ENCODE data around the gene FN1.
"Not testable (repeated sequence)": the region's sequence is repeated elsewhere in the genome, so short reads cannot be mapped to it uniquely, and the experiment has no call there.

Gene FN1

DNA sequence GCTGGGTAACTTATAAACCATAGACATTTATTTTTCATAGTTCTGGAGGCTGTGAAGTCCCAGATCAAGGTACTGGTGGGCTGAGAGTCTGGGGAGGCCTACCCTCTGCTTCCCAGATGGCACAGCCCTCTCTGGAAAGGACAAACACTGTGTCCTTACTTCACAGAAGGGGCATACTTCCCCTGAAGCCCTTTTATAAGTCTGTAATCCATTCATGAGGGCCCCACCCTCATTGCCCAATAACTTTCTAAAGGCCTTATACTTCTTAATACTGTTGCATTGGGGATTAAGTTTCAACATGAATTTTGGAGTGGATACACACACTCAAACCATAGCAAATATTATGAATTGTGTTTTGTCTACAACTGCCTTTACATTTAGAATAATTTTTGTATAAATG is 88.0 kb downstream of the FN1 start:
- no peak for DNase-seq (ENCODE audit: low read depth, low spot score)

DNA sequence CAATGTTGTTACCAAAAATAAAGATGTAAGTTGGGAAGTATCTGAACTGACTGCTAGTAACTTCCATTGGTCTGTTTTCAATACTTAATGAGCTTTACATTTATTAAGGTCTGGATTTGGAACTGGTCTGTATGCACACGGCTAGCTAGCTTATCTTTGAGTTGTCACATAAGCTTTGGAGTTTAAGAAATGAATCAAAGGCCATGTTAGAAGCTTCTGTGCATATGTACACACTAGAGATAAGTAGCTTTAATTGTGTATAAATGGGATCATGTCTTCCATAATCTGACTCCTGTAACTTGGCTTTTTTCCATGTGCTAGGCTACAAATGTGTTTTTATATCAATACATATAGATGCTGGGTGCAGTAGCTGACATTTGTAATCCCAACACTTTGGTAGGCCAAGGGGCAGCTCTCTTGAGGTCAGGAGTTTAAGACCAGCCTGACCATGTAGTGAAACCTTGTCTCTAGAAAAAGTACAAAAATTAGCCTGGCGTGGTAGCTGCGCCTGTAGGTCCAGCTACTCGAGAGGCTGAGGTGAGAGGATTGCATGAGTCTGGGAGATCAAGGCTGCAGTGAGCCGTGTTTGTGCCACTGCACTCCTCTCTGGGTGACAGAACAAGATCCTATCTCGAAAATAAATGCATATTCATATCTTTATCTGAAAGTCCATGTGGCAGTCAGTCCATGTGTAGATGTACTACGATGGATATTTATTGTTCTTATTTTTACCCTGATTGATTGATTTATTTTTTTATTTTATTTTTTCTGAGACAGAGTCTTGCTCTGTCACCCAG is 96.8 kb downstream of the FN1 start:
- DNase-seq (ENCODE audit: low read depth, low spot score): no peak

DNA sequence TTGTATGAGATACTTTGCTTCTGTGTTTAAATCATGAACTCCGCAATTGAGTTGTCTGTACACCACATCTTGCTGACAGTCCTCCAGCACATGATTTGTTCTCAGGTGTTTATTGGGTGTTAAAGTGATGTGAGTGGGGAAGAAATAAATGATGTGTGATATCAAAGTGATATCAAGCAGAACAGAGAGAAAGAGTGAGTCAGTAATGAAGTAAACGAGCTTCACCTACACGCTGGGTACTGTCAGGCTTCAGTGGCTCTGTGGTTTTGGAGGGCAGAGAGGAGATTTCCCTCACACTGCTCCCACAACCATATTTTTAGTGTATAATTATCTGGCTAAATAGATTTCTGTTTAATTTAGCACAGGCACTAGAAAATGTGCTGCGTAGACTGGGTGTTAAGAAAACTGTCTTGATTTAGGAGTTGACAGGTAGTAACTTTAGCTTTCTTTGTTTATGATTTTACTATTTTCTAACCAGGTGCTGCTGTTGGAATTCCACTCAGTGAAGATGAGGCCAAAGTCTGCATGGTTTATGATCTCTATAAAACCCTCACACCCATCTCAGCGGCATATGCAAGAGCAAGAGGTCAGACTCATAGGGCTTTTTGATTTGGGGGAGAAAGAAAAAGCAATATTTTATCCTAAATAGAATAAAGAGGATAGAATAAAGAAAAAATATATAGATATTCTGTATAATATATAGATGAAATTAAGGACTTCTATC is 102.8 kb downstream of the FN1 start:
- DNase-seq (ENCODE audit: low read depth, low spot score): no peak

DNA sequence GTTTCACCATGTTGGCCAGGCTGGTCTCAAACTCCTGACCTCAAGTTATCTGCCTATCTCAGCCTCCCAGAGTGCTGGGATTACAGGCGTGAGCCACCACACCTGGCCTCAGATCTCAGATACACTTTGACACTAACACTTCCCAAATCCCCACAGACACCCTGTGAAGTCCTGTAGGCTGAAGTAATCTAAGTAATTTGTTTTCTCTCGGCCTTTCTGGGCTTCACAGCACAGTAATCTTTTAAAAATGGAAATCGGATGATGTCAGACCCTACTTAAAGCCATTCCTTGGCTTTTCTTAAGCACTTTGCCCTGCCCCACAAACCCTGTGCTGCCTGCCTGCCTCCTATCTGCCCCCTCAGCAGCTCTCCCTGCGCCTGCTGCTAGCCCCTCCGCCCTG is 107.8 kb downstream of the FN1 start:
- DNase-seq (ENCODE audit: low read depth, low spot score): no peak

DNA sequence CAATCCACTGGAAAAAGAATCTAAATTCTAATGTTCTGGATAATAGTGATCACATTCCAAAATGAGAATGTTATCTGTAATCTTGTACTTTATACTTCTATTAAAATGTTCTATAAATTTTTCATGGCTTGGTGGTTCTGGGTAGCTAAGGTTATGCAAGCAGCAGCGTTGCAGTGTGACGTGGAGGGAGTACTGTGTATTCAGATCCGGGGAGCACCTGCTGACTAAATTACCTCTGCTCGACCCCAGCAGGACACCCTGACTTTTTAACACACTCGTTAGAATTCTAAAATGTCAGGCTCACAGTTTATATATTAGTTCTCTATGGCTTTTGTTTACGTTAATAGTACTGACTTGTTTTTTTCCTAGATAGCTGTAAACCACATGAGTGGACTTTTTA is 111.1 kb downstream of the FN1 start:
- DNase-seq (ENCODE audit: low read depth, low spot score): no peak

DNA sequence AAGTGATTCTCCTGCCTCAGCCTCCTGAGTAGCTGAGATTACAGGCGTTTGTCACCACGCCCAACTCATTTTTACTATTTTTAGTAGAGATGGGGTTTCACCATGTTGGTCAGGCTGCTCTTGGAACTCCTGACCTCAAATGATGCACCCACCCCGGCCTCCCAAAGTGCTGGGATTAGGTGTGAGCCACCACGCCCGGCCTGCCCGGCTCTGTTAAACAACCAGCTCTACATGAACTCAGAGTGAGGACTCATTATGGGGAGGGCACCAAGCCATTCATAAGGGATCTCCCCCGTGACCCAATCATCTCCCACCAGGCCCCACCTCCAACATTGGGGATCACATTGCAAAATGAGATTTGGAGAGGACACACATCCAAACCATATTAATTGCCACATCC is 115.2 kb downstream of the FN1 start:
- DNase-seq (ENCODE audit: low read depth, low spot score): no peak

DNA sequence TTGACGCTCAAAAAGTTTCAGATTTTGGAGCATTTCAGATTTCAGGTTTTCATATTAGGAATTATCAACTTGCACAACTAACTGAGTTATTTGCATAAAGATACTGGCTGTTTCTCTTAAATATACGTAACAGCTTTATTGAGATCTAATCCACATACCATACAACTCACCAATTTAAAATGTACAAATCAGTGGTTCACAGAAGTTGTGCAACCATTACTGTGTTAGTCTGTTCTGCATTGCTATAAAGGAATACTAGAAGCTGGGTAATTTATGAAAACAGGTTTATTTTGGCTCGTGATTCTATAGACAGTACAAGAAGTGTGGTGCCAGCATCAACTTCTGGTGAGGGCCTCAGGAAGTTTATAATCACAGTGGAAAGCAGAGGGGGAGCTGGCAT is 115.8 kb downstream of the FN1 start:
- no peak for DNase-seq (ENCODE audit: low read depth, low spot score)

DNA sequence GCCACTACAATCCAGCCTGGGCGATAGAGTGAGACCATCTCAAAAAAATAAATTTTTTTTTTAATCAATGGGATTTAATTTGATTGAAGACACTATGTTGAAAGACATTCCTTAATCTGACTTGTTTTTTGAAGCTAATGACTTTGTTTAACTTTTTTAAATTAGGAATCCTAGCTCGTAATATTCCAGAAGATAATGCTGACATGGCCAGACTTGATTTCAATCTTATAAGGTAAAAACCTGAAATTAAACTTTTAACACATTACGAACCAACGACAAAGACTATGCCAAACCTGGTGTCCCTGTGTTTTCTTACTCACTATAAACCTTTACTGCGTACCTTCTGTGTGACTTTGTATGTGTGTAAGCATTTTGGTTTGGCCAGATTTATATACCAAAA is 116.4 kb downstream of the FN1 start:
- no peak for DNase-seq (ENCODE audit: low read depth, low spot score)

DNA sequence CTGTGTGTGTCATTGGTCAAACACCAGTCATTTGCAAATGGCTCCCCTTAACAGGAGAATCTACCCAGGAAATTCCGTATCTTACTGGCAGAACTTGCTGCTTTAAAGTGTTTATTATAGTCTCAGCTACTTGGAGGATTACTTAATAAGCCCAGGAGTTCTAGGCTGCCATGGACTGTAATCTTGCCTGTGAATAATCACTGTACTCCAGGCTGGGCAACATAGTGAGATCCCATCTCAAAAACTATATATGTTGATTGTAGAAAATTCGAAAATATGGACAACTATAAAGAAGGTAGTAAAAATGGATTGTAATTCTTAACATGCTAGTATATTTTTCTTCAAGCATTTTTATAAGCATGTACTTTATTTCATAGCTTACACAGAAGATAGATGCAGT is 119.5 kb downstream of the FN1 start:
- DNase-seq (ENCODE audit: low read depth, low spot score): no peak

DNA sequence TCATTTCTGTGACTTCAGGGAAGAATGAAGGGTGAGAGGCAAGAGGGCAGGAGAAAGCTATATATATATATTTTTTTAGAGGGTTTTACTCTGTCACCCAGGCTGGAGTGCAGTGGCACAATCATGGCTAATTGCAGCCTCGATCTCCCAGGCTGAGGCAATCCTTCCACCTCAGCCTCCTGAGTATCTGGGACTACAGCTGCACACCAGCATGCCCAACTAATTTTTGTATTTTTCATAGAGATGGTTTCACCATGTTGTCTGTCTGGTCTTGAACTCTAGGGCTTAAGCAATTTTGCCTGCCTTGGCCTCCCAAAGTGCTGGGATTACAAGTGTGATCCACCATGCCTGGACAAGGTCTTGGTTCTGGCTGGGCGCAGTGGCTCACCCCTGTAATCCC is 120.6 kb downstream of the FN1 start:
- DNase-seq (ENCODE audit: low read depth, low spot score): no peak

DNA sequence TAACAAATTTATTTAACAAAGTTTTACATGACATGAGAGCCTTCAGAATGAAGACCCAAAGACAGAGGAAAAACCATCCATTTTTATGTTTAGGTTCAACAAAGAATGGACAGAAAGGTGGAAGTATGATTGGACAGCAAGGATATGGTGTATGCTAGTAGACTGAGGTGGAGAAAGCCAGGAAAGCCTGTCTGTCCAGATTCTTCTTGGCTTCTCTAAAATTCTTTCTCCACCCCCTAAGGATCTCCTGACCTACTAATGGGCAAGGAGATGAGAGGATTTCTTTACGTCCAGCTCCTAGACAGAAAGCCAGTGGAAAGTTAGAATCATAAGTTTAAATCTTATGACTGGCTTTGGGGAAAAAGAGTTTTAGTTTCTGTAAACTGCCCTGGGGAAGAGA is 121.0 kb downstream of the FN1 start:
- no peak for DNase-seq (ENCODE audit: low read depth, low spot score)

DNA sequence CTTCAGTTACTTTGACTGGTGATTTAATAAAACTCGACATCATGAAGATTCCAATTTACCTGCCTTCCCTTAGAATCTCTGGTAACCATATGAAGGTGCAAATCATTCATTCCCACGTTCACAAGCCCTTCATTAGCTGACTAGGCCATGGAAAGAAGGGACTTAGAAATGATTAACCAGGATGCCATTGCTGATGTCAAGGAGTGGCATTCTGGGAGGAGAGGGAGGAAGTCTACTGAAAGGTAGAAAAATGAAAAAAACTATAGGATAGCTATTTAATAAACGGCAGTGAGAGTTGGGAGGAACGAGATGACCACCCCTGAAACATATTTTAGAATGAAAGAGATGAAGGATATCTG is 122.6 kb downstream of the FN1 start:
- no peak for DNase-seq (ENCODE audit: low read depth, low spot score)

DNA sequence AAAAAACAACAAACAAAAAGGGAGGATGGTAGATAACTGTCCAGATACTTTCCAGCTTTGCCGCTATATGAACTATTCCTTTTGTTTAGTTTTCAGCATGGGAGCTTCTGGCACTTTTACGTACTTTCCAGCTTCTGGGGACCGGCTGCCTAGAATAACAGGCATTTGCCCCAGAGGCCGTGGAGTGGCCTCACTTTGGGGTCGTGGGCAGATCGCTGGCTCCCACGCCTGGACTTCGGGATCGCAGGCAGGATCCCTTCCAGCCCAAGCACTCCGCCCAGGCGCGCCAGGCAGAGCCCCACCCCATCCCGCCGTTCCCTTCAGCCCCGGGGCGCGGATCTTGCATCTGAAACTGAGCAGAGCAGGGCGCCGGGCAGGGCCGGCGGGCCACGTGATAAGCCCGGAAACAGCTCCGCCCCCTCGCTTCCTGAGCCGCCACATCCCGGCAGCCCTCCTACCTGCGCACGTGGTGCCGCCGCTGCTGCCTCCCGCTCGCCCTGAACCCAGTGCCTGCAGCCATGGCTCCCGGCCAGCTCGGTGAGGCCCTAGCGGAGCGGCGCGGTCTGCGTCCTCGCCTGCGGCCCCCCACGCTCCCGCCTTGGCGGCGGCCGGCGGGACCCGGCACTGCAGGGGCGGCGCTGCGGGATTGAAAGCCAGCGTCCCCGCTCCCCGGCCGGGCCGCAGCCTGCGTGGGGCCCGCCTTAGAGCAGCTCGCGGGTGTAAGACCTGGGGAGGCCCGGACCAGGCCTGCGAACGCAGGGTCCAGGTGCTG is 124.1 kb downstream of the FN1 start, which contains the start of gene ATIC:
Gene ATIC (plus strand): TSS at position 435 of the 772 bp plus-strand sequence. CDS start 84 bp downstream, at position 519.
- DNase-seq (ENCODE audit: low read depth, low spot score): peak; percentile 56

DNA sequence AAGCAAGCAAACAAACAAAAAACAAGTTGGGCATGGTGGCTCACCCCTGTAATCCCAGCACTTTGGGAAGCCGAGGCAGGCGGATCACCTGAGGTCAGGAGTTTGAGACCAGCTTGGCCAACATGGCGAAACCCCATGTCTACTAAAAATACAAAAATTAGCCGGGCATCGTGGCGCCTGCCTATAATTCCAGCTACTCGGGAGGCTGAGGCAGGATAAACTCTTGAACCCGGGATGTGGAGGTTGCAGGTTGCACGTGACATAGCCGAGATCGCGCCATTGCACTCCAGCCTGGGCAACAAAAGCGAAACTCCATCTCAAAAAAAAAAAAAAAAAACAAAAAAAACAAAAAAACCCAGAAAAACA is 124.6 kb downstream of the FN1 start:
- DNase-seq (ENCODE audit: low read depth, low spot score): not testable (repeated sequence)
